ENCODE data around the gene ABCC1. TPM values are rescaled to one million over a fixed set of nuclear protein-coding genes. Genes with fewer than 3 reads are reported as not detected.

The ABCC1 gene
- total and polyA plus RNA-seq, 2 of the 4 experiments (the other 2 are of a cell fraction), result 39.4 to 66.0 TPM

DNA sequence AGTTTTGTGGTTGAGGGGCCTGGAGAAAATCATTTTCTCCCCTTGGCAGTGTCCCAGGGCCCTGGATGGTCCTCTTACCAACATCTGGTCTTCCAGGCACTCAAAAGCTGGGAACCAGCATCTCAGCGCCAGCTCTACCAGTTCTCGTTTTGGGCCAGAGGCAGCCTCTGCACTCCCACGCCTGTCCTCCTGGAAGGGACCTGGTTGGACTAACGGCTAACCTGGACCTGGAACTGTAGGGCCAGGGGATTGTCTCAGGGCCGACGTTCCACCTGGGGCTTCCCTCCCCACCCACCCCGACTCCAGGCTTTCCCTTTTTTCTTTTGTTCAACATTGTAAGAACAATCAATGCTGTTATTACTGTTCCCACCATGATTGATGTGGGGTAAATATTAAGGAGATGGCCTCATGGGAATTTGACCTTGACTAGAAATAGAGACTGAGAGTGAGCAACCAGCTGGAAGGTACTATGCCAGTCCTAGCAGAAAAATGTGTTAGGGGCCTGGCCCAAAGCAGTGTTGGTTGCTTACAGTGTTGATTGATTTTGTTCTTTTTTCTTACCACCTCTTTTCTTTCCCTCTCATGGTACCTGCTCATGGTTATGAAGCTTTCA, 192.5 kb downstream of the ABCC1 start:
- POLR2A ChIA-PET (ENCODE audit: unreplicated experiment), result no interaction called here

More for the DNA sequence above, 192.5 kb downstream of the ABCC1 start:
- no peak for ATAC-seq (ENCODE audit: low read depth)
- Histone ChIP-seq H4K20me1 (ENCODE audit: insufficient read depth, low read length) (peaks cover 37% of the 10 kb centered on the region), H2AFZ (replicated peaks; ENCODE audit: low read length, poor library complexity) (no peak overlapping the region), H3K4me1 (ENCODE audit: control insufficient read depth, insufficient read depth, low read length) (no peaks in the 10 kb centered on the region; the same call in 1 of the 2 replicates), H3K9me3 (ENCODE audit: control insufficient read depth, insufficient read depth, low read length) (no peaks in the 10 kb centered on the region), H3K4me3 (ENCODE audit: insufficient read depth, low read depth, low read length) (no peak overlapping the region), H3K79me1 (ENCODE audit: low read depth in 1 of 2, low read length in 2 of 2) (peaks cover 13 to 42% of the 10 kb centered on the region in 2 experiments), H3K14ac (replicated peaks; ENCODE audit: low read depth, low read length) (no peak overlapping the region), H3K4ac (ENCODE audit: low read depth, low read length) (no peak overlapping the region), H4K8ac (ENCODE audit: low read depth in 2 of 2, low read length in 2 of 2) (no peak overlapping the region), H3K36me3 (ENCODE audit: control insufficient read depth, insufficient read depth, low read length) (peaks cover 91% of the 10 kb centered on the region), H3K23ac (ENCODE audit: low read depth, low read length) (no peak overlapping the region), H2BK120ac (ENCODE audit: low read depth, low read length) (no peak overlapping the region), H3K9me1 (ENCODE audit: insufficient read depth, low read length) (peaks cover 13% of the 10 kb centered on the region), H3K56ac (ENCODE audit: extremely low read depth, insufficient read depth, low read length) (no peak overlapping the region), H3K18ac (ENCODE audit: low read depth, low read length) (no peak overlapping the region), H2AK5ac (ENCODE audit: low read depth, low read length) (no peak overlapping the region), H2BK5ac (ENCODE audit: low read depth, low read length, poor library complexity, severe bottlenecking) (no peak overlapping the region), H3K27ac (ENCODE audit: insufficient read depth, low read length) (no peak overlapping the region), H2AK9ac (replicated peaks; ENCODE audit: low read depth, low read length, poor library complexity) (no peak overlapping the region), H2BK20ac (ENCODE audit: low read depth, low read length) (no peak overlapping the region), H3K27me3 (ENCODE audit: control insufficient read depth, insufficient read depth, low read length) (no peaks in the 10 kb centered on the region), H3K9ac (ENCODE audit: low read depth, low read length) (no peak overlapping the region), H4K91ac (ENCODE audit: insufficient read depth, low read depth, low read length) (no peak overlapping the region), H2BK15ac (ENCODE audit: low read depth, low read length) (no peak overlapping the region), H3K4me2 (ENCODE audit: low read depth, low read length) (no peak overlapping the region), H4K5ac (ENCODE audit: low read depth, low read length) (no peak overlapping the region)
- no CpG with 5 or more reads among the region's 7 CpGs for WGBS, 2 experiments (ENCODE audit: extremely low coverage in 2 of 2, insufficient read length in 1 of 2)
- CTCF ChIA-PET, result no interaction called here
- DNase-seq, result no peak
- in situ Hi-C loops (cut with MboI; ENCODE audit: low sequenced_read_pairs), result no loop called here
- intact Hi-C loops (cut with micrococcal nuclease), result no loop called here
- TF ChIP-seq, protein P1, sequence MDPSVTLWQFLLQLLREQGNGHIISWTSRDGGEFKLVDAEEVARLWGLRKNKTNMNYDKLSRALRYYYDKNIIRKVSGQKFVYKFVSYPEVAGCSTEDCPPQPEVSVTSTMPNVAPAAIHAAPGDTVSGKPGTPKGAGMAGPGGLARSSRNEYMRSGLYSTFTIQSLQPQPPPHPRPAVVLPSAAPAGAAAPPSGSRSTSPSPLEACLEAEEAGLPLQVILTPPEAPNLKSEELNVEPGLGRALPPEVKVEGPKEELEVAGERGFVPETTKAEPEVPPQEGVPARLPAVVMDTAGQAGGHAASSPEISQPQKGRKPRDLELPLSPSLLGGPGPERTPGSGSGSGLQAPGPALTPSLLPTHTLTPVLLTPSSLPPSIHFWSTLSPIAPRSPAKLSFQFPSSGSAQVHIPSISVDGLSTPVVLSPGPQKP (IDR thresholded peaks at IDR 0.05; ENCODE audit: borderline replicate concordance, low read depth, low read length), result no peak
- no peak for TF ChIP-seq RFX5 (IDR thresholded peaks at IDR 0.05; ENCODE audit: low read depth, low read length)
- no peak for TF ChIP-seq RAD21 (IDR thresholded peaks at IDR 0.05; ENCODE audit: low read length)
- dilution Hi-C loops (cut with HindIII; ENCODE audit: low sequenced_read_pairs, unreplicated experiment), result no loop called here
- no TSS peak for BruUV-seq (replicated peaks)

Data from IMR-90 (cell line).